HepG2 (cell line): Measurements from ENCODE around the gene GRB10. TPM values are rescaled to one million over a fixed set of nuclear protein-coding genes. Genes with fewer than 3 reads are reported as not detected.

Source experiments
- ATAC-seq: fragments of 200-7000 bp; cut with Tn5 transposase; 3 replicates; pipeline ENCODE4 v1.9.1; 2020; ENCODE audit warnings: mild to moderate bottlenecking, moderate library complexity
- BruUV-seq: library from RNA; stranded (reverse); fragments of 400-500 nt; replicated peaks from 2 replicates; lab custom pipeline; 2021; lab: Mats Ljungman, UMichigan
- CTCF ChIA-PET: fragments of 300-600 bp; formaldehyde crosslinking; extraction: SDS; loops from one replicate; lab custom pipeline; 2021; ENCODE audit warnings: low total read pairs, inconsistent platforms, low intra/inter-chr PET ratio; lab: Yijun Ruan, JAX
- POLR2A ChIA-PET: fragments of 350-600 bp; sonication (Branson Sonifier 250); formaldehyde crosslinking; loops from one replicate; lab custom pipeline; 2020; ENCODE audit warnings: antibody characterized with exemption, inconsistent platforms; lab: Yijun Ruan, JAX
- DNase-seq: peaks from one replicate; pipeline ENCODE4 v3.0.0-alpha.2; 2015; ENCODE audit warnings: low spot score
- FAIRE-seq: peaks from 3 replicates; lab custom pipeline; 2011; peaks lifted over from hg19 to GRCh38; lab: Jason Lieb, UNC
- H2AFZ ChIP-seq: one replicate; pipeline ENCODE4 v1.6.1; 2011; ENCODE audit warnings: low read length, inconsistent platforms
- H3K27ac ChIP-seq: fragments of 300-600 bp; 3 replicates; pipeline ENCODE4 v1.8.0; 2011; ENCODE audit warnings: mixed run types, mild to moderate bottlenecking, mixed read lengths, low read length, inconsistent platforms; ENCODE audit not compliant: insufficient read depth; ENCODE audit errors: extremely low read length
- H3K27me3 ChIP-seq, 2 experiments: fragments of 200-600 bp in 1 of 2; 2 replicates in 1 of 2; 3 replicates in 1 of 2; pipeline versions ENCODE4 v1.6.0 to v1.8.0; 2011; ENCODE audit warnings: low read length in 2 of 2, mild to moderate bottlenecking in 2 of 2, moderate library complexity in 2 of 2, inconsistent platforms in 1 of 2; ENCODE audit not compliant: insufficient read depth in 2 of 2, control insufficient read depth in 1 of 2
- H3K36me3 ChIP-seq, 2 experiments: fragments of 200-600 bp in 1 of 2; replicated peaks in 1 of 2; 2 replicates in 1 of 2; 3 replicates in 1 of 2; pipeline versions ENCODE4 v1.5.1 to v1.8.0; 2011; ENCODE audit warnings: low read length in 2 of 2, inconsistent platforms in 1 of 2; ENCODE audit not compliant: insufficient read depth in 2 of 2, control insufficient read depth in 1 of 2
- H3K4me1 ChIP-seq: 2 replicates; pipeline ENCODE4 v1.5.1; 2012; ENCODE audit warnings: low read length, inconsistent platforms; ENCODE audit not compliant: insufficient read depth
- H3K4me2 ChIP-seq: 2 replicates; pipeline ENCODE4 v1.6.0; 2011; ENCODE audit warnings: low read depth, low read length, inconsistent platforms
- H3K4me3 ChIP-seq, 3 experiments: fragments of 200-600 bp in 1 of 3; sonication (generic), shearing (Covaris generic) in 1 of 3; replicated peaks in 1 of 3; 2 replicates each; pipeline ENCODE4 v1.5.1; 2011 to 2016; ENCODE audit warnings: low read length in 3 of 3, inconsistent platforms in 2 of 3, low read depth in 2 of 3, mild to moderate bottlenecking in 2 of 3, control low read depth in 1 of 3, mixed read lengths in 1 of 3; ENCODE audit not compliant: insufficient read depth in 1 of 3
- H3K79me2 ChIP-seq: one replicate; pipeline ENCODE4 v1.6.1; 2011; ENCODE audit warnings: low read length, inconsistent platforms; ENCODE audit not compliant: insufficient read depth
- H3K9ac ChIP-seq: 2 replicates; pipeline ENCODE4 v1.6.0; 2011; ENCODE audit warnings: mild to moderate bottlenecking, low read depth, low read length, inconsistent platforms; ENCODE audit not compliant: insufficient read depth
- H3K9me3 ChIP-seq: 2 replicates; pipeline ENCODE4 v1.5.1; 2012; ENCODE audit warnings: mild to moderate bottlenecking, low read length
- H4K20me1 ChIP-seq: 2 replicates; pipeline ENCODE4 v1.6.0; 2011; ENCODE audit warnings: inconsistent platforms, mild to moderate bottlenecking, low read length, moderate library complexity; ENCODE audit not compliant: insufficient read depth
- BCL6 ChIP-seq: IDR thresholded peaks from 2 replicates; pipeline ENCODE4 v1.6.1; 2016; ENCODE audit warnings: missing genetic modification reagents, missing compliant biosample characterization
- PHF5A ChIP-seq: IDR thresholded peaks from one replicate; pipeline ENCODE4 v1.6.1; 2018; ENCODE audit warnings: low read depth, missing genetic modification reagents; ENCODE audit not compliant: unreplicated experiment
- SAFB2 ChIP-seq: sonication (generic); formaldehyde crosslinking; IDR thresholded peaks from 2 replicates; pipeline ENCODE4 v1.5.1; 2020; ENCODE audit warnings: missing genetic modification reagents, low read depth, mild to moderate bottlenecking, borderline replicate concordance
- ZBTB3 ChIP-seq: sonication (generic); formaldehyde crosslinking; IDR thresholded peaks from 2 replicates; pipeline ENCODE4 v1.4.0; 2020; ENCODE audit warnings: low read depth, mild to moderate bottlenecking, moderate library complexity, missing genetic modification reagents, borderline replicate concordance
- ZNF263 ChIP-seq: sonication (generic); formaldehyde crosslinking; IDR thresholded peaks from 2 replicates; pipeline ENCODE4 v1.4.0; 2020; ENCODE audit warnings: missing genetic modification reagents
- ZNF83 ChIP-seq: sonication (generic); formaldehyde crosslinking; IDR thresholded peaks from 2 replicates; pipeline ENCODE4 v1.4.0; 2020; ENCODE audit warnings: missing genetic modification reagents, mild to moderate bottlenecking, borderline replicate concordance
- WGBS: methylation state at CpG from one replicate; pipeline ENCODE4 v1.1.6; 2017; ENCODE audit warnings: low lambda C conversion rate; 5-methylcytosine and 5-hydroxymethylcytosine counted together
- in situ Hi-C: cut with HindIII; loops from 2 replicates; pipeline ENCODE4 v1.10.0; 2017; ENCODE audit warnings: low pct_unique_long_range_greater_than_20kb; ENCODE audit not compliant: extremely low pct_ligation_motif_present
- intact Hi-C: fragments of 100-400 bp; cut with micrococcal nuclease; formaldehyde crosslinking; loops from one replicate; pipeline ENCODE4 v1.10.0; 2022; ENCODE audit not compliant: unreplicated experiment
- polyA plus RNA-seq, 8 experiments: library from polyadenylated mRNA; depleted of rRNA in 3 of 8; stranded (reverse) in 7 of 8; unstranded in 1 of 8; fragments of >200 nt; fragmentation: Illumina TruSeq in 4 of 8; extraction: Trizol in 4 of 8; gene quantifications; 2 replicates each; pipeline versions ENCODE4 v1.2.1 to v1.2.3, GENCODE V29; 2011 to 2016; ENCODE audit warnings: low read depth in 4 of 8, missing spikeins in 1 of 8, mixed read lengths in 1 of 8; ENCODE audit not compliant: insufficient read depth in 1 of 8
- total RNA-seq, 5 experiments: library from RNA; depleted of rRNA; stranded (reverse); fragments of >200 nt; fragmentation: Illumina TruSeq; extraction: Trizol; gene quantifications; 2 replicates each; pipeline ENCODE4 v1.2.3, GENCODE V29; 2016; ENCODE audit warnings: low read depth in 1 of 5
- TF ChIP-seq, protein P1 (sequence below), 2 experiments: IDR thresholded peaks; 2 replicates each; pipeline ENCODE4 v1.6.1; 2011 to 2012; ENCODE audit warnings: low read length in 2 of 2, borderline replicate concordance in 1 of 2, low read depth in 1 of 2, mild to moderate bottlenecking in 1 of 2, moderate library complexity in 1 of 2

The GRB10 gene
- total and polyA plus RNA-seq, 2 of the 13 experiments (the other 11 are each of a cell fraction or from before 2014, with no cell fraction given) = 4.0 to 6.8 TPM

DNA sequence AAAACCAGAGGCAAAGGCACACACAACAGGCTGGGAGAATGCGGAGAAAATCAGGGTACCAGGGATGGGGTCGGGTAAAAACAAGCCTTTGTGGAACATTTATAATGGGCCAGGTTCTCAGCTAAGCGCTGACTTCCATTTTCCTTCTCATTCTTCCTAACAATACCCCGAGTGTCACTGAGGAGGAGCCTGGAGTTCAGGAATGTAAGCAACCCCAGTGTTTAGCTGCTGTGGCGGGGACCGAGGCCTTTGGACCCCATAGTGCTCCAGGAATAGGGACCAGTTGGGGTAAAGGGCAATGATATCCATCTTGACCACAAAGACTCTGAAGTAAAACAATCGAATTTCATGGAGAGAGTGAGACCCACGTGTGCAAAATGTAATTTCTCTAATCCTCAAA lies 34.2 kb downstream of the GRB10 start:
- Histone ChIP-seq H3K4me3 (no peak overlapping the region), H4K20me1 (no peaks in the 10 kb centered on the region), H3K27me3 (no peaks in the 10 kb centered on the region)
- ATAC-seq = 0 out of 3 replicates have a peak, but pooled peaks have one; percentile 32
- POLR2A ChIA-PET = no interaction called here
- no peak for TF ChIP-seq PHF5A
- 0 out of 2 replicates have a peak, but pooled peaks have one; percentile 12 for TF ChIP-seq BCL6 (CRISPR knock-in tag)
- no peak for TF ChIP-seq ZNF83 (CRISPR knock-in tag)
- no peak for TF ChIP-seq ZBTB3 (CRISPR knock-in tag)
- TF ChIP-seq, protein P1, sequence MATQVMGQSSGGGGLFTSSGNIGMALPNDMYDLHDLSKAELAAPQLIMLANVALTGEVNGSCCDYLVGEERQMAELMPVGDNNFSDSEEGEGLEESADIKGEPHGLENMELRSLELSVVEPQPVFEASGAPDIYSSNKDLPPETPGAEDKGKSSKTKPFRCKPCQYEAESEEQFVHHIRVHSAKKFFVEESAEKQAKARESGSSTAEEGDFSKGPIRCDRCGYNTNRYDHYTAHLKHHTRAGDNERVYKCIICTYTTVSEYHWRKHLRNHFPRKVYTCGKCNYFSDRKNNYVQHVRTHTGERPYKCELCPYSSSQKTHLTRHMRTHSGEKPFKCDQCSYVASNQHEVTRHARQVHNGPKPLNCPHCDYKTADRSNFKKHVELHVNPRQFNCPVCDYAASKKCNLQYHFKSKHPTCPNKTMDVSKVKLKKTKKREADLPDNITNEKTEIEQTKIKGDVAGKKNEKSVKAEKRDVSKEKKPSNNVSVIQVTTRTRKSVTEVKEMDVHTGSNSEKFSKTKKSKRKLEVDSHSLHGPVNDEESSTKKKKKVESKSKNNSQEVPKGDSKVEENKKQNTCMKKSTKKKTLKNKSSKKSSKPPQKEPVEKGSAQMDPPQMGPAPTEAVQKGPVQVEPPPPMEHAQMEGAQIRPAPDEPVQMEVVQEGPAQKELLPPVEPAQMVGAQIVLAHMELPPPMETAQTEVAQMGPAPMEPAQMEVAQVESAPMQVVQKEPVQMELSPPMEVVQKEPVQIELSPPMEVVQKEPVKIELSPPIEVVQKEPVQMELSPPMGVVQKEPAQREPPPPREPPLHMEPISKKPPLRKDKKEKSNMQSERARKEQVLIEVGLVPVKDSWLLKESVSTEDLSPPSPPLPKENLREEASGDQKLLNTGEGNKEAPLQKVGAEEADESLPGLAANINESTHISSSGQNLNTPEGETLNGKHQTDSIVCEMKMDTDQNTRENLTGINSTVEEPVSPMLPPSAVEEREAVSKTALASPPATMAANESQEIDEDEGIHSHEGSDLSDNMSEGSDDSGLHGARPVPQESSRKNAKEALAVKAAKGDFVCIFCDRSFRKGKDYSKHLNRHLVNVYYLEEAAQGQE (IDR thresholded peaks at IDR 0.05; ENCODE audit: borderline replicate concordance in 1 of 2, low read depth in 1 of 2, low read length in 2 of 2) = no peak
- TF ChIP-seq SAFB2 (CRISPR knock-in tag) = no peak
- TF ChIP-seq ZNF263 (CRISPR knock-in tag) = peak; percentile 77; the same call in 1 of the 2 replicates
- TF ChIP-seq, all 625 proteins: peak for 2
- no TSS peak for BruUV-seq
- CTCF ChIA-PET = no interaction called here
- Histone ChIP-seq H3K36me3 (no peaks in the 10 kb centered on the region), H3K4me2 (no peak overlapping the region), H3K9ac (no peak overlapping the region), H2AFZ (no peak overlapping the region), H3K9me3 (no peaks in the 10 kb centered on the region), H3K4me1 (peaks cover 9% of the 10 kb centered on the region; the same call in 1 of the 2 replicates), H3K27ac (no peak overlapping the region), H3K79me2 (no peaks in the 10 kb centered on the region)
- FAIRE-seq (no peak), DNase-seq (no peak)
- 52% methylated on average over 8 of the region's 8 CpGs for WGBS
- intact Hi-C loops = no loop called here
- in situ Hi-C loops = no loop called here
